LNCAP (cell line): ENCODE results near the gene CD3G.

Source experiments
- CTCF ChIP-seq: fragments of 450-650 bp; IDR thresholded peaks from 2 replicates; pipeline ENCODE4 v1.5.1; 2017; ENCODE audit warnings: mild to moderate bottlenecking

Gene CD3G

GRCh38 chr11:118318581-118319336 is 25.4 kb upstream of the CD3G start:
- no peak for TF ChIP-seq CTCF

GRCh38 chr11:118319337-118319707 is 24.8 kb upstream of the CD3G start:
- TF ChIP-seq CTCF, result no peak

DNA sequence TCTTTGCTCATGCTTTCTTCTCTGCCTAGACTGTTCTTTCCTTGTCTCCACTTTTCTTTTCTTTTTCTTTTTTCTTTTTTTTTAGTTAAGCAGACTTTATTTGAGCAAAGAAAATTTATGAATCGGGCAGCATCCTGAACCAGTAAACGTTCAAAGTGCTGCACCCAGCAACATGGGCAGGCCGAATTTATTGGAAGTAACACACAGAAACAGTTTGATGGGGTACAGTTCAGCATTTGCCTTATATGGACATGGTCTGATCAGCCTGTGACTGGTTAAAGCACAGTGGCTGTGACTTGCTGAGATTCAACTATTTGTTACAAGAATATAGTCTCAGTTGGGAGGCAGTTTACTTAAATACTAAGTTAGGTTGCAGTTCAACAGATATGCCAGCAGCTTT is 23.6 kb upstream of the CD3G start:
- TF ChIP-seq CTCF, result no peak

- TF ChIP-seq CTCF, result no peak
These were observed 22.6 kb upstream of the CD3G start for GRCh38 chr11:118321386-118322082.

DNA sequence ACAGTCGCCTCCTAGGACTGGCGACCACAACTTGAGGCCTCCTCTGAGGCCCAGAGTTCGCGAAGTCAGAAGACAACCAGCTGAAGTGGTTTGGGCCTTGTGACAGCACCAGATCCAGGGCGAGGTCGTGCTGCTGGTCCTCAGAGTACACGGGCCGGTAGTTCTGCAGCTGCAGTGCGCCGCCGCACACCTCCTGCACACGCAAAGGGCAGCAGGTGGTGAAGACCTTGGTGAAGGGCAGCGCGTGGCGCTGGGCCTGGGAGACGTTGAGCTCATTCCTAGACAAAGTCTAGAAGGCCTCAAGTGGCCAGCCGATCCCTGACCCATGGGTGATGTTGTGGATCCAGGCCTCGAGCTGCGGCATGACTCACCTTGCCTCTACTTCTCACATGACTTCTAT is 21.4 kb upstream of the CD3G start:
- TF ChIP-seq CTCF, result no peak

DNA sequence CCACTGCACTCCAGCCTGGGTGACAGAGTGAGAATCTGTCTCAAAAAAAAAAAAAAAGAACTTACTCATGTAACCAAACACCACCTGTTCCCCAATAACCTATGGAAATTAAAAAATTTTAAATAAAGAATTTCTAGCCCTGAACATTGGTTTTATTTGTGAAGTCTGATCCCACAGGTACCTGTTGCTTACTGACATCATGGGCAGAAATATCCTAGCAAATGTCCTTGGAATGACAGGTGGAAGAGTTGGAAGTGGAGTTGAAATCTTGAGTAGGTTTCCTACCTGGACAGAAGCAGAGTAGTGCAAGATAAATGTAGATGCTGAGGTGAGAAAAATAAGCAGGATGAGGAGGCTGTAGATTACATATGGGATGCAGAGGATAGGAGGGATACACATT is 18.9 kb upstream of the CD3G start:
- no peak for TF ChIP-seq CTCF

GRCh38 chr11:118328745-118329144 is 15.4 kb upstream of the CD3G start:
- TF ChIP-seq CTCF, result no peak
